Measurements from ENCODE around the gene DDX53.

The DDX53 gene

DNA sequence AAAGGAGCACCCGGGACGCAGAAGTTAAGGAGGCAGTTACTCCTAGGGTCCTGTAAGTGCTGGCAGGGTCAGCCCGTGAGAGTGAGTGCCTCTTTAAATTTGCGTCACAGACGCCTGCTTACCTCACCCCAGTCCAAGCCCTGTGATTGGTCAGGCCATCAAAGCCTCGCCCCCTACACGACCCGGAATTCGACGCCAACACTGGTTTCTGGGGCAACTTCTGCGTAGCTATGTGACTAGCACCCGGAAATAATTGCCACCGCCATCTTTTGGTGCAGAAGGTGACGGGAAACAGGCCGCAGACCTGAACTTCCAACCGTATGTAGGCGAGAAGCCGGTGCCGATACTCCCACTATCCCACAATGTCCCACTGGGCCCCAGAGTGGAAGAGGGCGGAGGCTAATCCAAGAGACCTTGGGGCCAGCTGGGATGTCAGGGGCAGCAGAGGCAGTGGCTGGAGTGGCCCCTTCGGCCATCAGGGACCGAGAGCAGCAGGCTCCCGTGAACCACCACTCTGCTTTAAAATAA is at the start of gene DDX53:
TSS of gene DDX53 (plus strand) at position 265 of the 528 bp plus-strand sequence. CDS start at position 363, 98 bp downstream.
- TF ChIP-seq, protein P1, sequence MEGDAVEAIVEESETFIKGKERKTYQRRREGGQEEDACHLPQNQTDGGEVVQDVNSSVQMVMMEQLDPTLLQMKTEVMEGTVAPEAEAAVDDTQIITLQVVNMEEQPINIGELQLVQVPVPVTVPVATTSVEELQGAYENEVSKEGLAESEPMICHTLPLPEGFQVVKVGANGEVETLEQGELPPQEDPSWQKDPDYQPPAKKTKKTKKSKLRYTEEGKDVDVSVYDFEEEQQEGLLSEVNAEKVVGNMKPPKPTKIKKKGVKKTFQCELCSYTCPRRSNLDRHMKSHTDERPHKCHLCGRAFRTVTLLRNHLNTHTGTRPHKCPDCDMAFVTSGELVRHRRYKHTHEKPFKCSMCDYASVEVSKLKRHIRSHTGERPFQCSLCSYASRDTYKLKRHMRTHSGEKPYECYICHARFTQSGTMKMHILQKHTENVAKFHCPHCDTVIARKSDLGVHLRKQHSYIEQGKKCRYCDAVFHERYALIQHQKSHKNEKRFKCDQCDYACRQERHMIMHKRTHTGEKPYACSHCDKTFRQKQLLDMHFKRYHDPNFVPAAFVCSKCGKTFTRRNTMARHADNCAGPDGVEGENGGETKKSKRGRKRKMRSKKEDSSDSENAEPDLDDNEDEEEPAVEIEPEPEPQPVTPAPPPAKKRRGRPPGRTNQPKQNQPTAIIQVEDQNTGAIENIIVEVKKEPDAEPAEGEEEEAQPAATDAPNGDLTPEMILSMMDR (conservative IDR thresholded peaks at IDR 0.05; ENCODE audit: low read length) = no peak
- no peak for TF ChIP-seq EZH2phosphoT487 (IDR thresholded peaks at IDR 0.05; ENCODE audit: borderline replicate concordance)
- no peaks in the 10 kb centered on the region for H3K27me3 ChIP-seq (ENCODE audit: insufficient read depth, low read length, poor library complexity, severe bottlenecking)
- H3K4me1 ChIP-seq (ENCODE audit: insufficient read depth, low read length, poor library complexity, severe bottlenecking) = no peaks in the 10 kb centered on the region
- no peaks in the 10 kb centered on the region for H3F3A ChIP-seq (ENCODE audit: low read depth)
- H3K36me3 ChIP-seq (ENCODE audit: insufficient read depth, low read length) = no peaks in the 10 kb centered on the region
- no peaks in the 10 kb centered on the region for H3K9me2 ChIP-seq (replicated peaks; ENCODE audit: low read depth, low read length)
- H3K9ac ChIP-seq (ENCODE audit: low read depth, low read length, poor library complexity, severe bottlenecking) = no peak within 1 kb of the TSS
- no peak within 1 kb of the TSS for H2AFZ ChIP-seq (ENCODE audit: low read length)
- H3K79me2 ChIP-seq (ENCODE audit: insufficient read depth, low read length) = no peaks in the 10 kb centered on the region
- no peaks in the 10 kb centered on the region for H3K9me3 ChIP-seq (ENCODE audit: insufficient read depth, low read depth, low read length)
- no peak within 1 kb of the TSS for H3K4me3 ChIP-seq (ENCODE audit: low read length, poor library complexity, severe bottlenecking)
- H3K4me2 ChIP-seq (ENCODE audit: low read depth, low read length, poor library complexity, severe bottlenecking) = no peak within 1 kb of the TSS
- no peaks in the 10 kb centered on the region for H4K20me1 ChIP-seq (ENCODE audit: insufficient read depth, low read length, poor library complexity, severe bottlenecking)

DNA sequence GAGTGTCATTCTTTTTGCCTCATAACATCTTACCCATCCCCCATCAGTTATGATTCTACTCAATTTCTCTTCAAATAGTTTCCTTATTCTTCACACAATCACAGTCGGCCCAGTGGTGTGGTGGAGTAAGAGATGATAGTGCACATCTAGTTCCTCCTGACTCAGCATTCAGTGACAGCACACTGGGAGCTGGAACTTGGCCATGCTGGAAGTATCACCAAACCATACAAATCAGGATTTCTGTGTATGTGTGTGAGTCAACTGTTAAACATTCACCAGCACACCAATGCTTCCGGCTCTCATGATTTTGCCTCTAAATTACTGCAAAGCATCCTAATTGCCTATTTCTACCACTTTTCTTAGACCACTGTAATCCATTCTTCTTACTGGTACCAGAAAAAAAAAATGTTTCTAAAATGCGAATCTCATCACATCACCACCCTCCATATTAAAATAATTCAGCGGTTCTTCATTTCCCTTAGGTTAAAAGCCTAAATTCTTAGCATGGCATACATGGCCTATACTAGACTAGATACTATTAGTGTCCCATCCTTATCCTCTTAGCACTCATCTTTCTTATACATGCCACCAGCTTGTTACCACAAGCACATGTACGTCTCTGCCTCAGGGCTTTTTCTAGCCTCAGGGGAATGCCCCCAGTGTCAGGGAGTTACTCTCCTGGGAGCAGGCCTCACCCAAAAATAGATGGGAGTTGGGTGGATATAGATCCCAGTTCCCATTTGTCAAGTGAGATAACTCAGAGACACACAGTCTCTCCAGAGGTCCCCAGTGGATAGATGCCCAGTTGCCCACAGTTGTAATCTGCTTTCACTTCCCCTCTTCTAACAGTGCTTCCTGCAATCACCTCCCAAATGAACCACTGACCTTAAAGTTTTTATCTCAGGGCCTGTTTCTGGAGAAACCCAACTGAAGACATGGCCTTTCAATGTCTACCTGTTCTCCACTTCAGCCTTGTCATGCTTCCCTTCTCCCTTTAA is 49.2 kb upstream of the DDX53 start:
- no peaks in the 10 kb centered on the region for H3K36me3 ChIP-seq (ENCODE audit: insufficient read depth, low read length)
- no peak for TF ChIP-seq EZH2phosphoT487 (IDR thresholded peaks at IDR 0.05; ENCODE audit: borderline replicate concordance)
- TF ChIP-seq, protein P1 (conservative IDR thresholded peaks at IDR 0.05; ENCODE audit: low read length) = no peak
- H3K27me3 ChIP-seq (ENCODE audit: insufficient read depth, low read length, poor library complexity, severe bottlenecking) = no peaks in the 10 kb centered on the region
- H4K20me1 ChIP-seq (ENCODE audit: insufficient read depth, low read length, poor library complexity, severe bottlenecking) = no peaks in the 10 kb centered on the region
- no peaks in the 10 kb centered on the region for H3K9me2 ChIP-seq (replicated peaks; ENCODE audit: low read depth, low read length)
- no peak overlapping the region for H2AFZ ChIP-seq (ENCODE audit: low read length)
- H3K4me1 ChIP-seq (ENCODE audit: insufficient read depth, low read length, poor library complexity, severe bottlenecking) = peaks cover 4% of the 10 kb centered on the region
- H3K9ac ChIP-seq (ENCODE audit: low read depth, low read length, poor library complexity, severe bottlenecking) = no peak overlapping the region
- H3K4me2 ChIP-seq (ENCODE audit: low read depth, low read length, poor library complexity, severe bottlenecking) = no peak overlapping the region
- H3F3A ChIP-seq (ENCODE audit: low read depth) = no peaks in the 10 kb centered on the region
- no peaks in the 10 kb centered on the region for H3K79me2 ChIP-seq (ENCODE audit: insufficient read depth, low read length)
- no peaks in the 10 kb centered on the region for H3K9me3 ChIP-seq (ENCODE audit: insufficient read depth, low read depth, low read length)
- H3K4me3 ChIP-seq (ENCODE audit: low read length, poor library complexity, severe bottlenecking) = no peak overlapping the region

DNA sequence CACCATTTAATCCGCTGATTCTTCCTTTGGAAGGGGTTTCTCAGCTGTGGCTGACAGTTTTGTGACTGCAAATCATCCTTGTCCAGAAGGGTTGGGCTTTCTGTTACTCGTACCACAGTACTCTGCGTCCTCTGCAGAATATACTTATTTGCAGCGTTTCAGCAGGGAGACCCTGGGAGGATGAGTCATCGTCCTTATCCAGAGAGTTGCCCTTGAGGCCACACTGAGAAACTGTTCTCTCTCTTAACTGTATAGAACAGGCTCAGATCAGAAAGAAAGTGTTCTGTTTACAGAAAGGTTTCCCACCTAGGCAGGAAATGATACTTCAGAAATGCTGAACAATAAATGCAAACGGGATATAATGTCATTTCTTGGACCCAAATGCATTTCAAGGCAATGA is 47.8 kb upstream of the DDX53 start:
- H4K20me1 ChIP-seq (ENCODE audit: insufficient read depth, low read length, poor library complexity, severe bottlenecking) = no peaks in the 10 kb centered on the region
- no peak overlapping the region for H2AFZ ChIP-seq (ENCODE audit: low read length)
- H3K9me3 ChIP-seq (ENCODE audit: insufficient read depth, low read depth, low read length) = no peaks in the 10 kb centered on the region
- H3K79me2 ChIP-seq (ENCODE audit: insufficient read depth, low read length) = no peaks in the 10 kb centered on the region
- no peaks in the 10 kb centered on the region for H3F3A ChIP-seq (ENCODE audit: low read depth)
- TF ChIP-seq, protein P1 (conservative IDR thresholded peaks at IDR 0.05; ENCODE audit: low read length) = no peak
- TF ChIP-seq EZH2phosphoT487 (IDR thresholded peaks at IDR 0.05; ENCODE audit: borderline replicate concordance) = no peak
- no peaks in the 10 kb centered on the region for H3K36me3 ChIP-seq (ENCODE audit: insufficient read depth, low read length)
- no peak overlapping the region for H3K9ac ChIP-seq (ENCODE audit: low read depth, low read length, poor library complexity, severe bottlenecking)
- no peaks in the 10 kb centered on the region for H3K27me3 ChIP-seq (ENCODE audit: insufficient read depth, low read length, poor library complexity, severe bottlenecking)
- H3K4me1 ChIP-seq (ENCODE audit: insufficient read depth, low read length, poor library complexity, severe bottlenecking) = peaks cover 4% of the 10 kb centered on the region
- H3K4me2 ChIP-seq (ENCODE audit: low read depth, low read length, poor library complexity, severe bottlenecking) = peak overlapping the region; percentile 24
- peak overlapping the region; percentile 8 for H3K4me3 ChIP-seq (ENCODE audit: low read length, poor library complexity, severe bottlenecking)
- H3K9me2 ChIP-seq (replicated peaks; ENCODE audit: low read depth, low read length) = no peaks in the 10 kb centered on the region
